GM23338 (cell line): ENCODE results near the gene ZC3H7A.

Experiments used
- EZH2 ChIP-seq: fragments of 200-600 bp; sonication (generic); IDR thresholded peaks from one replicate; pipeline ENCODE4 v1.8.0; 2017; ENCODE audit warnings: antibody characterized with exemption, mild to moderate bottlenecking, low read depth; ENCODE audit not compliant: unreplicated experiment
- NANOG ChIP-seq: IDR thresholded peaks from 2 replicates; pipeline ENCODE4 v1.6.1; 2016; ENCODE audit warnings: antibody characterized with exemption, borderline replicate concordance
- POLR2AphosphoS5 ChIP-seq: IDR thresholded peaks from 2 replicates; pipeline ENCODE4 v1.6.1; 2016; ENCODE audit warnings: antibody characterized with exemption, low read depth
- REST ChIP-seq: IDR thresholded peaks from one replicate; pipeline ENCODE4 v1.6.1; 2018; ENCODE audit warnings: antibody characterized with exemption; ENCODE audit not compliant: unreplicated experiment
- TF ChIP-seq, protein P1 (sequence below), 2 experiments: fragments of 200-600 bp in 1 of 2; sonication (generic) in 1 of 2; conservative IDR thresholded peaks; 2 replicates each; pipeline versions ENCODE4 v1.5.1 to v1.6.1; 2016 to 2017; ENCODE audit warnings: antibody characterized with exemption in 2 of 2, low read depth in 2 of 2, mild to moderate bottlenecking in 2 of 2, moderate library complexity in 1 of 2

- TF ChIP-seq, protein P1, sequence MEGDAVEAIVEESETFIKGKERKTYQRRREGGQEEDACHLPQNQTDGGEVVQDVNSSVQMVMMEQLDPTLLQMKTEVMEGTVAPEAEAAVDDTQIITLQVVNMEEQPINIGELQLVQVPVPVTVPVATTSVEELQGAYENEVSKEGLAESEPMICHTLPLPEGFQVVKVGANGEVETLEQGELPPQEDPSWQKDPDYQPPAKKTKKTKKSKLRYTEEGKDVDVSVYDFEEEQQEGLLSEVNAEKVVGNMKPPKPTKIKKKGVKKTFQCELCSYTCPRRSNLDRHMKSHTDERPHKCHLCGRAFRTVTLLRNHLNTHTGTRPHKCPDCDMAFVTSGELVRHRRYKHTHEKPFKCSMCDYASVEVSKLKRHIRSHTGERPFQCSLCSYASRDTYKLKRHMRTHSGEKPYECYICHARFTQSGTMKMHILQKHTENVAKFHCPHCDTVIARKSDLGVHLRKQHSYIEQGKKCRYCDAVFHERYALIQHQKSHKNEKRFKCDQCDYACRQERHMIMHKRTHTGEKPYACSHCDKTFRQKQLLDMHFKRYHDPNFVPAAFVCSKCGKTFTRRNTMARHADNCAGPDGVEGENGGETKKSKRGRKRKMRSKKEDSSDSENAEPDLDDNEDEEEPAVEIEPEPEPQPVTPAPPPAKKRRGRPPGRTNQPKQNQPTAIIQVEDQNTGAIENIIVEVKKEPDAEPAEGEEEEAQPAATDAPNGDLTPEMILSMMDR (conservative IDR thresholded peaks at IDR 0.05; ENCODE audit: low read depth in 2 of 2): no peak
- TF ChIP-seq REST: no peak
- TF ChIP-seq NANOG: no peak
- no peak for TF ChIP-seq POLR2AphosphoS5
- no peak for TF ChIP-seq EZH2
Observed at GRCh38 chr16:11740567-11740966, 56.5 kb downstream of the ZC3H7A start.
